Fibroblast of pulmonary artery (primary cell): Measurements from ENCODE around the gene POLQ.

Experiments used
- DNase-seq: peaks from one replicate; pipeline ENCODE4 v3.0.0-alpha.2; 2010; ENCODE audit warnings: low read depth
- H3K4me3 ChIP-seq: replicated peaks from 2 replicates; pipeline ENCODE4 v1.5.1; 2011; ENCODE audit warnings: low read depth, mild to moderate bottlenecking, control low read depth, low read length, moderate library complexity
- TF ChIP-seq, protein P1 (sequence below): IDR thresholded peaks from 2 replicates; pipeline ENCODE4 v1.5.1; 2011; ENCODE audit warnings: mild to moderate bottlenecking, control low read depth, low read length, inconsistent platforms; ENCODE audit errors: missing control alignments

POLQ gene

DNA sequence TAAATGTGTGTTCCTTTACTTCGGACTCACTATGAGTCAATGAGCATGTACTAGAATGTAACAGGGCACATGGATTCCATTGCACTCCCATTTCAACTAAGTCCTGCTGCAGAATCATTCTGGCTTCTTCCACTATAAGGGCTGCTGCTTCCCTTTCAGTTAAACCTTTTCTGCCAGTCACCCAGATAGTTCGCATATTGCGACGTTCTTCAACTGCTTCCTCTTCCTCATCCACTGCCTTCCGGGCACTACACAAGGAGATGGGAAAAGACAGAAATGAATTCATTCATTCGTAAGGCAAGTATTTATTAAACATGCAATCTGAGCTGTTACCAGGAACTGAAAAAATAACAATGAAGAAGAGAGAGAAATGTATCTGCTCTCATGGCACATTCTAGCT lies 55.6 kb downstream of the POLQ start:
- TF ChIP-seq, protein P1, sequence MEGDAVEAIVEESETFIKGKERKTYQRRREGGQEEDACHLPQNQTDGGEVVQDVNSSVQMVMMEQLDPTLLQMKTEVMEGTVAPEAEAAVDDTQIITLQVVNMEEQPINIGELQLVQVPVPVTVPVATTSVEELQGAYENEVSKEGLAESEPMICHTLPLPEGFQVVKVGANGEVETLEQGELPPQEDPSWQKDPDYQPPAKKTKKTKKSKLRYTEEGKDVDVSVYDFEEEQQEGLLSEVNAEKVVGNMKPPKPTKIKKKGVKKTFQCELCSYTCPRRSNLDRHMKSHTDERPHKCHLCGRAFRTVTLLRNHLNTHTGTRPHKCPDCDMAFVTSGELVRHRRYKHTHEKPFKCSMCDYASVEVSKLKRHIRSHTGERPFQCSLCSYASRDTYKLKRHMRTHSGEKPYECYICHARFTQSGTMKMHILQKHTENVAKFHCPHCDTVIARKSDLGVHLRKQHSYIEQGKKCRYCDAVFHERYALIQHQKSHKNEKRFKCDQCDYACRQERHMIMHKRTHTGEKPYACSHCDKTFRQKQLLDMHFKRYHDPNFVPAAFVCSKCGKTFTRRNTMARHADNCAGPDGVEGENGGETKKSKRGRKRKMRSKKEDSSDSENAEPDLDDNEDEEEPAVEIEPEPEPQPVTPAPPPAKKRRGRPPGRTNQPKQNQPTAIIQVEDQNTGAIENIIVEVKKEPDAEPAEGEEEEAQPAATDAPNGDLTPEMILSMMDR: no peak
- no peak overlapping the region for H3K4me3 ChIP-seq
- no peak for DNase-seq

DNA sequence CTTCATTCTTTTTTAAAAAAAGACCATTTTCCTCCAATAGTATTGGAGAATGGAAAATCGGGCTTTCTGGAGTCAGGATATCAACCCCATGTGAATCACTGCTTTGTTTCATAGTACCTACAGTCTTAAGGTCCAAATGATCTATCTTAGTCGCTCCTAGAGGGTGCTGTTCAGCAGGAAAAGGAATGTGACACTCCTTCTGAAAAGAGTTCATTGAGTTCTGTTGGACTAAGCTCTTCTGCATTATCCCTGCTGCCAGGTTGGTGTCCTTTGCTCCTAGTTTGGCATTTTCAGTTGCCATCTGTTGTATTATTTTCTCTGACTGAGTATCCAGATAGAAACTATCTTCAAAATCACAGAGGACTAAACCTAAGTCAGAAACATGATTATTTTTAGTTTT lies 57.2 kb downstream of the POLQ start:
- TF ChIP-seq, protein P1: no peak
- H3K4me3 ChIP-seq: no peak overlapping the region
- no peak for DNase-seq

DNA sequence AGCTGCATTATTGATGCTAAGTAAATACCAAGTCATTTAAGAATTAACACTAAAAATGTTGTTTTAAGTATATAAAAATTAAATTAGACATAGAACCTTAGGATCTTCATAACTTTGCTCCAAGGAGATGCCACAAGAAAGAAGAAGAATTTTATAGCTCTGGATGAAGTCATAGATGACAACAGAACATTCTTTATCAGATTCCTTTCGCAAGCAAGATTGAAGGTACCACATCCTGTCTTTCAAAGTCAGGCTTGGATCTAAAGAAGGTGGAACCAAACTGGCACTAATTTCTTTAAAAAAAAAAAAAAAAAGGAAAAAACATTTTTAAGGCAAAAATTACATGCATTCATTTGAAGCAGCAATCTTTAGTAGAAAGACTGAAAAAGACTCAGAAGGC lies 62.5 kb downstream of the POLQ start:
- TF ChIP-seq, protein P1: no peak
- peak; percentile 48 for DNase-seq
- no peak overlapping the region for H3K4me3 ChIP-seq

DNA sequence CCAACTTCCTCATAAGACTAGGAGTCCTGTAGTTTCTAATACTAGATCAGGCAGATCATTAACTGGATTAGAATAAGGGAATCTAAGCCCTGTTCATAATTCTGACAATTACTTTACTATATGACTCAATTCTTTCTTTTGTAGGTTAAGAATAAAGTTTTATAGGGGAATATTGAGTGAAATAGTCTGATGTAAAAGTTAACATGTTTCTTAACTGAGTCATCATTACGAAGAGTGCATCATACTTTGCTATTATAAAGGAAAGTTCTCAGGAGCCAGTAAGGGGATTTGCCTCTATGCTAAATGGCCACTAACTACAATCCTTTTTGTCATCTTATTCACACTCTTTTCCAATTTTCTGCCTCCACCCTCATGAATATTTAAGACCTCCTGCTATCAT lies 63.1 kb downstream of the POLQ start:
- TF ChIP-seq, protein P1: no peak
- no peak overlapping the region for H3K4me3 ChIP-seq
- DNase-seq: peak; percentile 75

DNA sequence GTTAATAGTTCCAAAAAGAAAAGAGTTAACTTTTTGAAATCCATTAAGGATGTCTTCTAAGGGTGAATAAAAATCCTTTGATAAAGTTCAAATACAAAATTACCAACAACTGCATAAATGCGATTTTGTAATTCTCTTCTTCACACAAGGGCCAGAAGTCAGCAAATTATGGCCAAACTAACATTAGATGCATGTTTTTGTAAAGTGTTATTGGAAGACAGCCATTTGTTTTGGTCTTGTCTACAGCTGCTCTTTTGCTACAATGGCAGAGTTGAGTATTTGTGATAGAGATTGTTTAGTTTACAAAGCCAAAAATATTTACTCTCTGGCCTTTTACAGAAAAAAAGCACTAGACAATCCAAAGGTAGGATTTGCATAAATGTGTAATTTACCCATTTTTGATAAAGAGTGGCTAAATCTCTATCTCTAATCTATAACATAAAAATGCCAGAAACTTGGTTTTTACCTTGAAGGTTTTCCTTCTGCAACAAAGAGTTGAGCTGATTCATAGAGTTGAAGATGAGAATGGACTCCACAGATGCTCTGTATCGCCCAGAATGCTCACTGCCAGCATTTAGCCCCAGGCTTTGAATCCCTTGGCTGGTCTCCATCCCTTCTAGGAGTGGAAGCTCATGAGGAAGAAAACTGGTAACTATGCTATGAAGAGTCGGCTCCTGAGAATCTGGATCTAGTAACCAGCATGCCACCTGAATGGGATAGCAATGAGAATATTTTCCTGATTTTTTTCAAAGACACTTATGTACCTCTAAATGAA lies 64.5 kb downstream of the POLQ start:
- no peak for DNase-seq
- TF ChIP-seq, protein P1: no peak
- H3K4me3 ChIP-seq: no peak overlapping the region

DNA sequence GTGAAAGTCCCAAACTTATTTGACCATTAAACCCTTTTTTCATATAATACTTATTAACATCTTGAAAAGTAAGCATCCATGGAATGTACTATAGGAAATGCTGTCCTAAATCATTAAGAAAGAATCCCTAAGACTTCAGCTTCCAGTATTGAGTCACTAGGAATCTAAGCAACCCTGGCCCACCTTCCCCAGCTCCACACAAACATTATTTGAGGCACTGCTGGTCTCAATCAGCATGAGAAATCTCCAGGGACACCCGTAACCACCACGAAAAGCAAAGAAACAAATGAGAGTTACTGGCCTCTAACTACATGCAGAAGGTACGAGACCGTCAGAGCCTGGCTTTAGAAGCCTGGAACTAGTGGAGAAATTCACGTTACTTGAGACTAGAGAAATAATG lies 68.2 kb downstream of the POLQ start:
- no peak overlapping the region for H3K4me3 ChIP-seq
- TF ChIP-seq, protein P1: no peak
- DNase-seq: peak; percentile 63

DNA sequence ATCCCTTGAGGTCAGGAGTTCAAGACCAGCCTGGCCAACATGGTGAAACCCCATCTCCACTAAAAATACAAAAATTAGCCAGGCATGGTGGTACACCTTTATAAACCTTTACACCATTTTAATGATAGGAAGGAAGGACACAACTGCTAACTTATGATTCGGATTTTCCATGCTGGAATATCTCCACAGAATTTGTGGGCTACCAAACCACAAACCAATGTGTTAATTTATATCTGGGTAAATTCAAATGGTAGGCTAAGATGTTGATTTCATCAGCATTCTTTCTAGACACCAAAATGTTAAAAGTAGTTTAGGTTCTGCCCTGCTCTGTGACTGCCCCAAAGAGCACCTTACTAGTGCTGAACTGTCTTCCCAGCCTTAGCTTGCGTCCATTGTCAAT lies 72.8 kb downstream of the POLQ start:
- DNase-seq: no peak
- H3K4me3 ChIP-seq: no peak overlapping the region
- TF ChIP-seq, protein P1: no peak
